ENCODE measurements around the gene DDX41. TPM values are rescaled to one million over a fixed set of nuclear protein-coding genes. Genes with fewer than 3 reads are reported as not detected.
A peak's percentile ranks its signal among the peaks of the same experiment; 100 is the strongest.

Gene DDX41
- total RNA-seq, 1 experiment from 2014 or later = 137 TPM

GRCh38 chr5:177555228-177555627, 38.5 kb upstream of the DDX41 start:
- Mint-ChIP-seq H3K9me3 (ENCODE audit: unreplicated experiment) (no peaks in the 10 kb centered on the region), H3K27me3 (ENCODE audit: insufficient read depth, unreplicated experiment) (no peaks in the 10 kb centered on the region), H3K4me3 (ENCODE audit: unreplicated experiment) (peak overlapping the region; percentile 81), H3K27ac (ENCODE audit: unreplicated experiment) (no peak overlapping the region), H3K36me3 (ENCODE audit: insufficient read depth, unreplicated experiment) (peaks cover 19% of the 10 kb centered on the region), H3K4me1 (ENCODE audit: low read depth, unreplicated experiment) (peaks cover 9% of the 10 kb centered on the region)
- Histone ChIP-seq H3K9me3 (no peaks in the 10 kb centered on the region), H3K4me3 (ENCODE audit: low read depth, low read length) (no peak overlapping the region), H3K36me3 (ENCODE audit: control insufficient read depth, insufficient read depth, low read length) (no peaks in the 10 kb centered on the region; the same call in 1 of the 2 replicates), H3K4me1 (peaks cover 23% of the 10 kb centered on the region), H3K27me3 (replicated peaks; ENCODE audit: control insufficient read depth, insufficient read depth, low read length) (no peaks in the 10 kb centered on the region)
- BruUV-seq (replicated peaks) = no TSS peak
- no peak for DNase-seq
- intact Hi-C loops (cut with micrococcal nuclease; ENCODE audit: unreplicated experiment) = no loop called here
- ChIA-PET POLR2A (no interaction called here), CTCF (no interaction called here)
- no peak for TF ChIP-seq CTCF (IDR thresholded peaks at IDR 0.05; ENCODE audit: insufficient read depth in 1 of 2, low read depth in 1 of 2, low read length in 1 of 2, severe bottlenecking in 1 of 2, unreplicated experiment in 1 of 2)

- H3K9me3 Mint-ChIP-seq (ENCODE audit: unreplicated experiment) = no peaks in the 10 kb centered on the region
- peaks cover 9% of the 10 kb centered on the region for H3K4me1 Mint-ChIP-seq (ENCODE audit: low read depth, unreplicated experiment)
- intact Hi-C loops (cut with micrococcal nuclease; ENCODE audit: unreplicated experiment) = no loop called here
- Histone ChIP-seq H3K9me3 (no peaks in the 10 kb centered on the region), H3K4me3 (ENCODE audit: low read depth, low read length) (peak within 1 kb of the TSS; percentile 93), H3K4me1 (peaks cover 23% of the 10 kb centered on the region), H3K36me3 (ENCODE audit: control insufficient read depth, insufficient read depth, low read length) (no peaks in the 10 kb centered on the region; the same call in 1 of the 2 replicates), H3K27me3 (replicated peaks; ENCODE audit: control insufficient read depth, insufficient read depth, low read length) (no peaks in the 10 kb centered on the region)
- CTCF ChIA-PET = no interaction called here
- H3K27me3 Mint-ChIP-seq (ENCODE audit: insufficient read depth, unreplicated experiment) = no peaks in the 10 kb centered on the region
- POLR2A ChIA-PET = interaction anchor here (0.6 kb wide), 1 partner anchor 8 kb away, joined by 3 read pairs; no protein-coding TSS in a partner anchor
- TSS peak; percentile 14 for BruUV-seq (replicated peaks)
- H3K4me3 Mint-ChIP-seq (ENCODE audit: unreplicated experiment) = peak within 1 kb of the TSS; percentile 81
- peak; percentile 96 to 98 for DNase-seq
- TF ChIP-seq CTCF (IDR thresholded peaks at IDR 0.05; ENCODE audit: insufficient read depth in 1 of 2, low read depth in 1 of 2, low read length in 1 of 2, severe bottlenecking in 1 of 2, unreplicated experiment in 1 of 2) = peak; percentile 28 to 47
- H3K36me3 Mint-ChIP-seq (ENCODE audit: insufficient read depth, unreplicated experiment) = peaks cover 19% of the 10 kb centered on the region
- H3K27ac Mint-ChIP-seq (ENCODE audit: unreplicated experiment) = peak within 1 kb of the TSS; percentile 78
Measured at GRCh38 chr5:177554474-177555111, 37.8 kb upstream of the DDX41 start, which contains the start of gene FAM193B. TSS of gene FAM193B (minus strand) at chr5:177554563. CDS start at chr5:177554458, 105 bp downstream.

- intact Hi-C loops (cut with micrococcal nuclease; ENCODE audit: unreplicated experiment) = no loop called here
- ChIA-PET POLR2A (no interaction called here), CTCF (no interaction called here)
- no TSS peak for BruUV-seq (replicated peaks)
- H3K9me3 Mint-ChIP-seq (ENCODE audit: unreplicated experiment) = no peaks in the 10 kb centered on the region
- peak overlapping the region; percentile 78 for H3K27ac Mint-ChIP-seq (ENCODE audit: unreplicated experiment)
- H3K27me3 Mint-ChIP-seq (ENCODE audit: insufficient read depth, unreplicated experiment) = no peaks in the 10 kb centered on the region
- Histone ChIP-seq H3K4me3 (ENCODE audit: low read depth, low read length) (peak overlapping the region; percentile 93), H3K36me3 (ENCODE audit: control insufficient read depth, insufficient read depth, low read length) (no peaks in the 10 kb centered on the region; the same call in 1 of the 2 replicates), H3K4me1 (peaks cover 19% of the 10 kb centered on the region), H3K27me3 (replicated peaks; ENCODE audit: control insufficient read depth, insufficient read depth, low read length) (no peaks in the 10 kb centered on the region), H3K9me3 (no peaks in the 10 kb centered on the region)
- peak; percentile 41 to 52 for DNase-seq
- H3K4me1 Mint-ChIP-seq (ENCODE audit: low read depth, unreplicated experiment) = peaks cover 9% of the 10 kb centered on the region
- peaks cover 19% of the 10 kb centered on the region for H3K36me3 Mint-ChIP-seq (ENCODE audit: insufficient read depth, unreplicated experiment)
- H3K4me3 Mint-ChIP-seq (ENCODE audit: unreplicated experiment) = peak overlapping the region; percentile 81
- TF ChIP-seq CTCF (IDR thresholded peaks at IDR 0.05; ENCODE audit: insufficient read depth in 1 of 2, low read depth in 1 of 2, low read length in 1 of 2, severe bottlenecking in 1 of 2, unreplicated experiment in 1 of 2) = no peak
Measured at GRCh38 chr5:177553671-177554429, 37.1 kb upstream of the DDX41 start.

Measured in Caco-2 (cell line).